Mucosa of stomach (tissue), 1 donor: ENCODE measurements around the gene OR51B4.
"Not testable (repeated sequence)": the region's sequence is repeated elsewhere in the genome, so short reads cannot be mapped to it uniquely, and the experiment has no call there.

Experiments
- H3K27me3 ChIP-seq: one replicate; pipeline ENCODE4 v1.7.0; 2013; ENCODE audit warnings: mild to moderate bottlenecking, low read length; ENCODE audit not compliant: control insufficient read depth, insufficient read depth
- H3K36me3 ChIP-seq: one replicate; pipeline ENCODE4 v1.7.0; 2013; ENCODE audit warnings: low read length; ENCODE audit not compliant: control insufficient read depth, insufficient read depth
- H3K4me1 ChIP-seq: one replicate; pipeline ENCODE4 v1.7.0; 2013; ENCODE audit warnings: mild to moderate bottlenecking, low read length; ENCODE audit not compliant: control insufficient read depth, insufficient read depth
- H3K4me3 ChIP-seq: one replicate; pipeline ENCODE4 v1.7.0; 2013; ENCODE audit warnings: low read length
- H3K9ac ChIP-seq: one replicate; pipeline ENCODE4 v1.7.0; 2013; ENCODE audit warnings: mild to moderate bottlenecking, low read length, moderate library complexity
- H3K9me3 ChIP-seq: one replicate; pipeline ENCODE4 v1.7.0; 2013; ENCODE audit warnings: mild to moderate bottlenecking, low read length, moderate library complexity; ENCODE audit not compliant: control insufficient read depth
- donor health status: Pancreatic carcinoma.

OR51B4 gene

GRCh38 chr11:5301846-5302245, at the start of gene OR51B4:
Gene OR51B4, minus strand, starts transcription at chr11:5301946. Its CDS starts 0 bp downstream, at chr11:5301946.
- Histone ChIP-seq H3K4me3 (no peak within 1 kb of the TSS), H3K9ac (no peak within 1 kb of the TSS), H3K4me1 (no peaks in the 10 kb centered on the region)

GRCh38 chr11:5351208-5351607, 49.5 kb upstream of the OR51B4 start, which contains the start of gene OR51B6:
Gene OR51B6, plus strand, starts transcription at chr11:5351508. Its CDS starts 0 bp downstream, at chr11:5351508.
- Histone ChIP-seq H3K27me3 (no peaks in the 10 kb centered on the region), H3K9me3 (no peaks in the 10 kb centered on the region), H3K4me3 (no peak within 1 kb of the TSS), H3K4me1 (no peaks in the 10 kb centered on the region), H3K36me3 (no peaks in the 10 kb centered on the region), H3K9ac (no peak within 1 kb of the TSS)

More at GRCh38 chr11:5301846-5302245, at the start of gene OR51B4:
- Histone ChIP-seq H3K36me3 (no peaks in the 10 kb centered on the region), H3K9me3 (no peaks in the 10 kb centered on the region), H3K27me3 (no peaks in the 10 kb centered on the region)

- H3K4me3 ChIP-seq: no peak overlapping the region
- H3K9ac ChIP-seq: no peak overlapping the region
- no peaks in the 10 kb centered on the region for H3K36me3 ChIP-seq
- H3K27me3 ChIP-seq: no peaks in the 10 kb centered on the region
- H3K9me3 ChIP-seq: no peaks in the 10 kb centered on the region
- no peaks in the 10 kb centered on the region for H3K4me1 ChIP-seq
These were observed 47.8 kb upstream of the OR51B4 start for GRCh38 chr11:5349550-5349949.

GRCh38 chr11:5348551-5349194, 46.9 kb upstream of the OR51B4 start:
- no peaks in the 10 kb centered on the region for H3K36me3 ChIP-seq
- no peaks in the 10 kb centered on the region for H3K4me1 ChIP-seq
- no peak overlapping the region for H3K9ac ChIP-seq
- H3K9me3 ChIP-seq: no peaks in the 10 kb centered on the region
- H3K4me3 ChIP-seq: no peak overlapping the region
- H3K27me3 ChIP-seq: no peaks in the 10 kb centered on the region

DNA sequence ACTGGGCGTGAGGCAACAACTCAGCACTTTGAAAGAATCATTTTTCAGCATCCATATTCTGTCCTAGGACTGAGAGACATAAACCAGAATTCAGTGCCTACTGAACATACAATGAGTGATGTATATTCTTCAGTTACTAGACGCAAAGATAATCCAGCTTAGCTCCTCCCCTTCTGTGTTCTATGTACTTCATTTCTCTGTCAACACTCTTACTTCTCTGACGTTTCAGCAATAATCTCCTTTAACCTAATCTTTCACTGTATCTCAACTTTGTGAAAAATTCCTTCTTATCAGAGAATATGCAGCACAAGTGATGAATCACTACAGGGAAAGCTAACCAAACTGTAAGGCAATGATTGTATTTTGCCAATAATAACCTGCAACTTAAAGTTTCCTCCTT, 44.1 kb upstream of the OR51B4 start:
- H3K27me3 ChIP-seq: no peaks in the 10 kb centered on the region
- H3K4me3 ChIP-seq: no peak overlapping the region
- no peaks in the 10 kb centered on the region for H3K9me3 ChIP-seq
- H3K36me3 ChIP-seq: no peaks in the 10 kb centered on the region
- no peak overlapping the region for H3K9ac ChIP-seq
- H3K4me1 ChIP-seq: no peaks in the 10 kb centered on the region

DNA sequence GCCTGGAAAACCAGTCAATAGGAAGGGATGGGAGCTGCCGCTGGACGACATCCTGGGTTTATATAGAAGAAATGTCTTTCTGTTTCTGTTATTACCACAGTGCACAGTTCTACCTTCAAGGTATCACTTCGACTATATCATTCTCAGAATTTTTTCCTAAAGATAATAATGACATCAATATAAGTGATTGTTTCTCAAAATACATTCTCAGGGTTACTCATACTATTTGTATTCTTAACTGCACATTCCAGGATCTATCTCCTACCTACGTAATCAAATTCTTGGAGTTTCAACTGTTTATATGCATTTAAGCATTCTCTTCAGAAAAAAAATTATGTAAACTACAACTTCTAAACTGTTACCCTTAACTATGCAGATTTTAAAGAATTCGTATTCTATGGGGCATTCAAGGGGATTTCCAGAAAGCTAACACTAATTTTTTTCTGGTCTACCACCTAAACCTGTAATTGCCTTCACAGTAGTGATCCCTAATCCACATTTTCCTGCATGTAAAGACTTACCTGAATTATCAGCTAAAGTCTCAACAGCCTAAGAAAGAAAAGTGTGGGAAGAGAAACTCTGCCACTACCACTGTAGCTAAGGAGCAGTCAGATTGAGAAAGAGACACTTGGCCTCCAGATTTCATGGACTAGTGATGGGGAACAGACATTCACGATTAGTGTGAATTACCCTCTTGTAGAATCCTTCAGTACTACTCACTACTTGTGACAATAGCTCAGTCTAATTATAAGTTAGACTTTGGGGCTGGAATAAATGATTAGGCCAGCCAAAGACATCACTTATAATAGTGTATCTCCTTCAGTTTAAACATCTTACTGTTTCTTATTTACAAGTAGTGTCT, 42.0 kb upstream of the OR51B4 start, which contains the start of gene OR51B5:
OR51B5 (minus strand) TSS at position 51 of the 862 bp plus-strand sequence; CDS start at position 51, 0 bp downstream.
- no peaks in the 10 kb centered on the region for H3K27me3 ChIP-seq
- H3K9me3 ChIP-seq: no peaks in the 10 kb centered on the region
- no peak within 1 kb of the TSS for H3K4me3 ChIP-seq
- no peaks in the 10 kb centered on the region for H3K36me3 ChIP-seq
- H3K4me1 ChIP-seq: no peaks in the 10 kb centered on the region
- no peak within 1 kb of the TSS for H3K9ac ChIP-seq

GRCh38 chr11:5339771-5340322, 38.1 kb upstream of the OR51B4 start:
- Histone ChIP-seq H3K4me1 (no peaks in the 10 kb centered on the region), H3K4me3 (no peak overlapping the region), H3K36me3 (no peaks in the 10 kb centered on the region), H3K9ac (no peak overlapping the region), H3K27me3 (no peaks in the 10 kb centered on the region), H3K9me3 (no peaks in the 10 kb centered on the region)

- not testable (repeated sequence) for H3K4me1 ChIP-seq, H3K9me3 ChIP-seq, H3K27me3 ChIP-seq, H3K9ac ChIP-seq, H3K4me3 ChIP-seq, H3K36me3 ChIP-seq
These were observed 35.5 kb upstream of the OR51B4 start for GRCh38 chr11:5337253-5337652.

DNA sequence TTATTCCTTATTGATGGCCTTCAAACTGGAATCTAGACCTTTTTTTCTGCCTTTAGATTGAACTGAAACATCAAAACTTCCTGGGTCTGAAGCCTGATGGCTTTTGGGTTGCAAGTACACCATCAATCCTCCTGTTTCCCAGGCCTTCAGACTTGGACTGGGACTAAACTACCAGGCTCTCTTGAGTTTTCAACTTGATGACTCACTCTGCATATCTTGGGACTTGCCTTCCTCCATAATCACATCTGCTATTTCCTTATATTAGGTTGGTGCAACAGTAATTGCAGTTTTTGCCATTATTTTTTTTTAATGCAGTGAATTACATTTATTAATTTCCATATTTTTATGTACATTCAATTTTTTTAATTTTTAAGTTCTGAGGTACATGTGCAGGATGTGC, 34.6 kb upstream of the OR51B4 start:
- no peaks in the 10 kb centered on the region for H3K27me3 ChIP-seq
- no peaks in the 10 kb centered on the region for H3K4me1 ChIP-seq
- H3K9ac ChIP-seq: no peak overlapping the region
- no peak overlapping the region for H3K4me3 ChIP-seq
- no peaks in the 10 kb centered on the region for H3K36me3 ChIP-seq
- H3K9me3 ChIP-seq: no peaks in the 10 kb centered on the region

- H3K4me1 ChIP-seq: no peaks in the 10 kb centered on the region
- H3K9ac ChIP-seq: no peak overlapping the region
- H3K27me3 ChIP-seq: no peaks in the 10 kb centered on the region
- H3K36me3 ChIP-seq: no peaks in the 10 kb centered on the region
- no peak overlapping the region for H3K4me3 ChIP-seq
- H3K9me3 ChIP-seq: no peaks in the 10 kb centered on the region
These were observed 33.4 kb upstream of the OR51B4 start for GRCh38 chr11:5335170-5335569.

GRCh38 chr11:5324197-5324596, 22.5 kb upstream of the OR51B4 start, which contains the start of gene OR51B2:
Gene OR51B2, minus strand, starts transcription at chr11:5324297. Its CDS starts 0 bp downstream, at chr11:5324297.
- H3K27me3 ChIP-seq: no peaks in the 10 kb centered on the region
- H3K9ac ChIP-seq: no peak within 1 kb of the TSS
- H3K4me1 ChIP-seq: no peaks in the 10 kb centered on the region
- H3K4me3 ChIP-seq: no peak within 1 kb of the TSS
- no peaks in the 10 kb centered on the region for H3K36me3 ChIP-seq
- H3K9me3 ChIP-seq: no peaks in the 10 kb centered on the region

DNA sequence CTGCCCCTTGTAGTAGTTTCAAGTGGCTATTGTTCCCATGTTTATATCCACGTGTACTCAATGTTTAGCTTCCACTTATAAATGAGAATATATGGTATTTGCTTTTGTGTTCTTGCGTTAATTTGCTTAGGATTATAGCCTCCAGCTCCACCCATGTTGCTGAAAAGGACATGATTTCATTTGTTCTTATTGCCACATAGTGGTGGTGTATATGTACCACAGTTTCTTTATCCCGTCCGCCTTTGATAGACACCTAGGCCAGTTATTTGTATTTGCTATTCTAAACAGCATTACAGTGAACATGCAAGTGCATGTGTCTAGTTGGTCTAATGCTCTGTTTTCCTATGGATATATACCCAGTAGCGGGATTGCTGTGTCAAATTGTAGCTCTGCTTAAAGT, 15.5 kb upstream of the OR51B4 start:
- no peaks in the 10 kb centered on the region for H3K27me3 ChIP-seq
- H3K9me3 ChIP-seq: no peaks in the 10 kb centered on the region
- H3K4me3 ChIP-seq: no peak overlapping the region
- H3K4me1 ChIP-seq: no peaks in the 10 kb centered on the region
- H3K36me3 ChIP-seq: no peaks in the 10 kb centered on the region
- H3K9ac ChIP-seq: no peak overlapping the region
